NCI-H748 (cell line): ENCODE data around the gene KCNQ2.
A peak's percentile ranks its signal among the peaks of the same experiment; 100 is the strongest.
"Not testable (repeated sequence)": the region's sequence is repeated elsewhere in the genome, so short reads cannot be mapped to it uniquely, and the experiment has no call there.

ENCODE experiments used
- DNase-seq: peaks from one replicate; lab custom pipeline; 2025; ENCODE audit not compliant: unreplicated experiment; lab: John Stamatoyannopoulos, UW

KCNQ2 gene

DNA sequence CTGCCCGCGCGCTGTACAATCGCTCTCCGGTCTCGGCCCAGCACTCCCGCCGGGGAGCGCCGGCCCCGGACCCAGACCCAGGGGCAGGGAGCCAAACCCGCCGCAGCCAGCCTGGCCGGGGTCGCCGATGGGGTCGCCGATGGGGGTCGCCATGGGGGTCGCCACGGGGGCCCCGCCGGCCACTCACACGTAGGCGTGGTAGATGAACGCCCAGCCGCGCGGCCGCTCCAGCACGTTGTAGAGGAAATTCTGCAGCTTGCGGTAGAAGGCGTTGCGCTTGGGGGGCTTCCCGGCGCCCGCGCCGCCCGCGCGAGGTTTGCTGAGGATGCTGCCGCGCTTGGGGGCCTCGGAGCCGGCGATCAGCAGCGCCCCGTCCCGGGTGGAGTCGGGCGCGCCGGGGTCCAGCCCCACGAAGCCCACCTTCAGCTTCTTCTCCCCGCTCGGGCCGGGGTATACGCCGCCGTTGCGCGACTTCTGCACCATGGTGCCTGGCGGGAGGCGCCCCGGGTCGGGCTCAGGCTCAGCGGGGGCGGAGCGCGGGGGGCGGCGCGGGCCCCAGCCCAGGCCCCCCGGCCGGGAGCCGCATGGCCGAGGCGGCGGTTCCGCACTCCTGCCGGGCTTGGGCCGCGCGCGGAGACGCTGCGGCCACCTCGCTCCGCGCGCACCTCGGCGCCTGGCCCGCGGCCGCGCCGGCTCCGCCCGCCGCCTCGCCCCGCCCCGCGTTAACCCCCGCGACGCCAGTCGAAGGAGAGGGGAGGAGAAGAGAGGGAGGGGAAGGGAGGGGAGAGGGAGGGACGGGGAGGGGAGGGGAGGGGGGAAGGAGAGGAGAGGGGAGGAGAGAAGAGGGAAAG lies at the start of gene KCNQ2:
TSS of gene KCNQ2 (minus strand) at position 675 of the 851 bp plus-strand sequence. CDS start at position 483, 192 bp downstream.
- DNase-seq: peak; percentile 48

DNA sequence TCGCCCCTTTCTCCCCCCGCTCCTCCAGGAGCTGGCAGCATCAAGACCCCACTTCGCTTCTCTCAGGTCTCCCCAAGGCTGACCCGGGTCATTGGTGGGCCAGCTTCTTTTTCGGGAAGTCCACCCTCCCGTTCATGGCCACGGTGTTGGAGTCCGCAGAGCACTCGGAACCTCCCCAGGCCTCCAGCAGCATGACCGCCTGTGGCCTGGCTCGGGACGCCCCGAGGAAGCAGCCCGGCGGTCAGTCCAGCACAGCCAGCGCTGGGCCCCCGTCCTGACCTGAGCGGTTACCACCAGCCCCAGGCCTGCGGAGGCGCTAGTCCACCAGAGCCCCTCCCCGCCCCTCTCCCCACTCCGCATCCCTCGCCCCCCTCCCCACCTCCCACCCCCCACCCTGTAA lies 49.1 kb upstream of the KCNQ2 start:
- no peak for DNase-seq

DNA sequence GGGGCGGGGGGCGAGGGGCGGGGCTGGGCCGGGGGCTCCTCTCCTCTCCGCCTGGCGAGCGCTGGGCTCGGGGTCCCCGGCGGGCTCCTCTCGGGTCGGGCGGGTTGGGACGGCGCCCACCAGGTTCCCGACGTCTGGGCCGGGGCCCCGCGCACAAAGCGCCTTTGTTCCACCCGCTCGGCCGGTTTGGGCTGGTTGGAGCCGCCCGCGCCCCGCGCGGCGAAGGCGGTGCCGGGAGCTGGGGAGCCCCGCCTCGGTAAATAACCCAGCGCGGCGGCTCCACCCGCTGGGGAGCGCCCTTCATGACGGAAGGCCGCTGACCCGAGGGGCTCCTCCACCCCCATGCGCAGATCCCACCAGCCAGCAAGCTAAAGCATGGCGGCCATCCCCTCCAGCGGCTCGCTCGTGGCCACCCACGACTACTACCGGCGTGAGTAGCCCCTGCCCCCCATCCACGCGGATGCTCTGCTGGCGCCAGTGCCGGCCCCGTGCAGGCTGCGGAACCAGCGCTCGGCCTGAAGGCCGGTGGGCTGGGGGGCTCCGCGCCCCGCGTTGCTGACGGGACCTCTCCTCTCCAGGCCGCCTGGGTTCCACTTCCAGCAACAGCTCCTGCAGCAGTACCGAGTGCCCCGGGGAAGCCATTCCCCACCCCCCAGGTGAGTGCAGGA lies 48.6 kb upstream of the KCNQ2 start:
- DNase-seq: peak; percentile 82

DNA sequence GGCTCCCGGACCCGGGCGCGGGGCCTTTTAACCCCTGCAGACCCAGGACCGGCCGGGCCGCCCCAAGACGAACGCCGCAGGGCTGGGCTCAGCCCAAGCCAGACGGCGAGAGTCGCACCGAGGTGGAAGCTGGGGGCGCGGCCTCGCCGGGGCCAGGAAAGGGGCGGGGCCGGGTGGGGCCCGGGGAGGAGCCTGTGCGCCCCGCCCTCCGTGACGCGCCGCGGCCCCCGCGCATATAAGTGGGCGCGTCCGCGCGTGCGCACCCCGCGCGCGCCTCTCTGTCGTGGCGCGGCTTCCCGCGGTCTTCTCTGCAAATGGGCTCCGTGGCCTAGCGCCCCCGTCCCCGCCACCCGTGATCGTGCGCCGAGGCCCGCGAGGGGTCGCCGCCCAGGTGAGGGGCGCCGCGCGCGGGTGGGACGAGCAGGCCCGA lies 48.1 kb upstream of the KCNQ2 start, which contains the start of gene PPDPF:
TSS of gene PPDPF (plus strand) at position 262 of the 430 bp plus-strand sequence. CDS start 544 bp downstream, outside the sequence.
- DNase-seq: peak; percentile 74

DNA sequence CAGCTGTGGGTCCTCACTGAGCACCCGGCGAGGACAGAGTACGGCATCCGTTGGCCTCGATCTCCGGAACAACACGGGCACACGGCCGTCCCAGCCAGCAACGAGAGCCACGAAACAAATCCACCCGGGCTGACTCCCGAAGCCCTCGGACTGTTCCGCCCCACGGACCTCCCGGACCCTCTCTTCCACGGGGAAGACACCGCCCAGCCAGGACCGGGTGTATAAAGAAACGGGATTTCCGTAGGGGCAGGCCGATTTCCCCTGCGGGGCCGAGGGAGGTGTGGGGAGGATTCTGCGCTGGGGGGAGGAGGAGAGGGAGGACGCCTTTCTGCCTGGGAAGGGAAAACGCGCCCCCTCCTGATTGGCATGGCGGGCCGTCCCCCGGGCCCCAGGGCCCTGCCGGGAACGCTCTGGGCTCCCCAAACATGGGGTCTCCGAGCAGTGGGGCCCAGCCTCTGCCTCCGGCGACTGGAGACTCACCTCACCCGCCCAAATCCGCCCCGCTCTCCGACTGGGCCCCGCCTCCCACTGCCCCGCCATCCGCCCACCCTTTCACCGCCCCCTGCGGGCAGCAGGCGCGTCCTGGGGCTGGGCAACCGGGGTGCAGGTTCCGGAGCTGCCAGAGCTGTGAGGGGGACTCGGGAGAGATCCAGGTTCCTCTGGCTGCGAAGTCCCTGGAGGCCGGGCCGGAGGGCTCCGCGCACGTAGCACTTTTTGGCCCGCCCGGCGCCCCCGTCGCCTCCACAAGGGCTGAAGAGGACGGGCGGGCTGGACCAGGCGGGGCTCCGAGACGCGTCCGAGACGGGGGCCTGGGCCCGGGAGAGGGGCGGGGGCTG lies 47.4 kb upstream of the KCNQ2 start:
- peak; percentile 57 for DNase-seq

DNA sequence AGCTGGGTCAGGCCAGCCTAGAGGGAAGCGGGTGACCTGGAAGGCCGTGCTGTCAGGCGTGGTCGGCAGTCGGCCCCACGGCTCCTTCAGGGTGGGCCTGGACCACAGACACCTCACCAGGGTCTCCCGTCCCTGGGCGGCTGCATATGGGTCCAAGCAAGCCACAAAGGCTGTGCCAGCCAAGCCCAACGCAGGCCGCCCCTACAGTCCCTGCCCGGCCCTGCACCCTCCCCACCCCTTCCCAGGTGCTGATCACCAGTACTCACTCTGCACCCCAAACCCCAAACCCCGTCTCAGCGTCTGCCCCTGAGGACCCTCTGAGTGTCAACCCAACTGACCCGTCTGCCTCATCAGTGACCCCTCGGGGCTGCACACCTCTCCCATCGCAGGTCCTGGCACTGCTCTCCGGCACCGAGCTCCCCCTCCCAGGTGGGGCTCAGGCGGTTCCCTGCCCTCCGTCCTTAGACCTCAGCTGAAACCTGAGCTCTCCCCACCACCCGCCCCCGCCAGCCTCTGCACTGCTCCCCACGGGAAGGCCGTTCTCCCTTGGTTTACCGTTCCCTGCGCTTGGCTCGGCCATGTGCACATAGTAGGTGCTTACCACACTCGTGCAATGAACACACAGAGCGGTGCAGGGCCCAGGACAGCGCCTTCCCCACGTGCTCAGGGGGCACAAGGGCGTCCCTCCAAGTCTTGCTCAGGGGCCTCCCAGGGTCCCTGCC lies 46.7 kb upstream of the KCNQ2 start:
- DNase-seq: no peak

DNA sequence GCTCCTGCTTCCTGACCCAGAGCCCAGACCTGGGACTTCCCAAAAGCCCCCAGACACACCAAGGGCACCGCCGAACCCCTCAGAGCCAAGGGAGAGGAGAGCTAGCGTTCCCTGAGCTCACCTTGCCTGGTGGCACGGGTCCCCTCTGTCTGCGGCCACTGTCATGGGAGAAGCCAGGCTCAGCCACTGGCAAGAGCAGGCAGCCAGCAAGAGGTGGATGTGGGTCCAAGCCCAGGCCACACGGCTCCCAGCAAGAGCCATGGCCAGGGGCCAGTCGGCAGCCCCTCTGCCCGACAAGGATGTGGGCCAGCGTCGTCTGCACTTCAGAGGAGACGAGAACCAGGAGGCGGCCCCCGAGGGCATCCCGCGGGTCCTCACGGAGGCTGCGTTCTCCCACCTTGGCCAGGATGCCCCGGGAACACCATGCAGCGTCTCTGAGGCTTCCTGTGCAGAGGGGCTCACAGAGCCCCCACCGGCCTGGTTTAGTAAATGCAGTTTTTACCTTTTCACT lies 46.0 kb upstream of the KCNQ2 start:
- DNase-seq: no peak

DNA sequence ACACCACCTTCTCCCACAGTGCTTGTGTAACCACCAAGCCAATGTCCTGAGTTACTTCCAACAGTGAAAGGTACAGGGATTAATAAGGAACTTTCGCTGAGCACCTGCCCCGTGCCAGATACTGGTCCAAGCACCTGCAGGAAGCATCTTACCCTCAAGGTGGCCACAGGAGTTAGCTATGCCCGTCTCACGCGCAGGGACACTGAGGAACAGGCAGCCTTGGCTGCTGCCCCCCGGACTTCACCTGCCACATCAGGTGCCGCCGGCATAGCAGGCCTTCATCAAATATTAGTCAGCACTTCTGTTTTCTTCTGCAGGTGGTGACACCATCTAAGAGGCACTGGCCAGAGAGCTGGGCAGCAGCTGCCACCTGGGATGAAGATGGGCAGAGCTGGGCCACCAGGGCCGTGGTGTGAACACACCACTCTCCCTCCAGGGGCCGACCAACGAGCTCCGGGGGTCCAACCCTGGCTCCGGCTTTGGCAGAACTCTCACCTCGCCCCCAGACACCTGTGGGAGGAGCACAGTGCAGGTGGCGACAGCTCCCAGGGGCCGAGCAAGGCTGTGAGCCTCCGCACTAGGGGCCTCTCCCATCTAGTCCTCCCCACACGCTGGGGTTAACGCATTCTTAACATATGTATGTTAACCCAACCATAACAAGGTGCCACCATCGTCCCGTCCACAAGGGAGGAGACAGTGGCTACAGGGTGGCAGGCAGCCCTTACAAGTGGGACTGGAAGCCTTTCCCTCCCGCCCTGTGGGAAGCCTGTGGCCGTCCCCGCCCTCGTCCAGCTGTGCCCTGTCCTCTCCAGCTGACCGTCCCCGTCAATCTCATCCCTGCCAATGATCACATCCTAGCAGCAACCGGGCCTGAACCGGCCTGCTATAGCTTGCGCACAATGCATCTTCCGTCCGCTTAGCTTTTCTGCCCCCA lies 45.2 kb upstream of the KCNQ2 start:
- DNase-seq: no peak

DNA sequence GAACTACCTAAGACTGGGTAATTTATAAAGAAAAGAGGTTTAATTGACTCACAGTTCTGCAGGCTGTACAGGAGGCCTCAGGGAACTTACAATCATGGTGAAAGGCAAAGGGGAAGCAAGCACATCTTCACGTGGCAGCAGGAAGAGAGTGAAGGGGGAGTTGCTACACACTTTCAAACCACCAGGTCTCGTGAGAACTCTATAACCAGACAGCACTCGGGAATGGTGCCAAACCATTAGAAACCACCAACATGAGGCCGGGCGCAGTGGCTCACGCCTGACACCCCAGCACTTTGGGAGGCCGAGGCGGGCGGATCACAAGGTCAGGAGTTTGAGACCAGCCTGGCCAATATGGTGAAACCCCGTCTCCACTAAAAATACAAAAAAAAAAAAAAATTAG lies 42.1 kb upstream of the KCNQ2 start:
- DNase-seq: not testable (repeated sequence)

DNA sequence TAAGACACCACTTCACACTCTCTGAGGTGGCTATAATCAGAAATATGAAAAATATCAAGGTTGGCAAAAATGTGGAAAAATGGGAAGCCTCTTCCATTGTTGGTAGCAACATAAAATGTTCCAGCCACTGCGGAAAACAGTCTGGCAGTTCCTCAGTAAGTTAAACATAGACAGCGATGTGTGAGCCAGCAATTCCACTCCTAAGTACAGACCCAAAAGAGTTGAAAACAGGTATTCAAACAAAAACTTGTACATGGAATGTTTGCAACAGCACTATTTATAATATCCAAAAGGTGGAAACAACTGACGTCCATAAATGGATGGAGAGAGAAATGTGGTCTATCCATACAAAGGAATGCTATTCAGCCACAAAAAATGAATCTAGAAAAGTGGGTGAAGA lies 40.8 kb upstream of the KCNQ2 start:
- no peak for DNase-seq

DNA sequence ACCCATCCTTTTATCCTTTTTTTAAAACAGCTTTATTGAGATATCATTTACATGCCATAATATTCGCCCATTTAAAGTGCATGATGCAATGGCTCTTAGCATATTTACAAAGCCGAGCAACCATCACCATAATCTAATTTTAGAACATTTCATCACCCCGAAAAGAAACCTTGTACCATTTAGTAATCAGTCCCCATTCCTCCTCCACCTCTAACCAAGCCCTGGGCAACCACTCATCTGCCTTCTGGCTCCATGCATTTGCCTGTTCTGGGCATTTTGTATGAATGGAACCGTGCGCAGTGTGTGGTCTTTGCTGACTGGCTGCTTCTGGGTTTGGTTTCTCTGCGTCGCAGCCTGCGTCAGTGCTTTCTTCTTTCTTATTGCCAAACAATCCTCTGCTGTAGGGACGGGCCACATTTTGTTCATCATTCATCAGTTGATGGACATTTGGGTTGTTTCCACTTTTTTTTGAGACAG lies 36.7 kb upstream of the KCNQ2 start:
- no peak for DNase-seq

DNA sequence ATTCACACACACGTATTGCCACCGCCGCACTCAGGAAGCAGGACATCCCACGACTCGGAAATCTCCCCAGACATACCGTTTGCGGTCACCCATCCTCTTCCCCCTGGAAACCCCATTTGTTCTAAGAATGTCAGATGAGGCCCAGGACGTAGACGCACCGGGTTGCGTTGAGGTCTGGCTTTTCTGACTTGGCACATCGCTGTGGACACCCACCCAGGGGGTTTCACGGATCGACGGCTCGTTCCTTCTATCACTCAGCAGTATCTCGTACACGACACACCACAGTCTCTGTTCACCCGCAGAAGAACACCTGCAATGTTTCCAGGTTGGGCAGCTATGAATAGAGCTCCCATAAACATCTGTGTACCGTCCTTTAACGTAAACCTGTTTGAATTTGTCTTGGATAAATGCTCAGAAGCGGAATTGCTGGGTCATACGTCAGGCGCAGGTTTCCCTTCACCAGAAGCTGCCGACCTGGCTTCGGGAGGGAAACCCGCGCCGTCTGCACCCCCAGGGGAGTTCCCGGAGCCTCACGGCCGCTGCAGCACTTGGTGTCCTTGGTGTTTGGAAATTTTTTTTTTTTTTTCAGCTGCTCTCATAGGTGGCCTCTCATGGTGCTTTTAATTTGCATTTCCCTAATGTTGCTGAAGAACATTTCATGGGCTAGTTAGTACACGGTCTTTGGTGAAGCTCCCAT lies 35.8 kb upstream of the KCNQ2 start:
- DNase-seq: no peak

DNA sequence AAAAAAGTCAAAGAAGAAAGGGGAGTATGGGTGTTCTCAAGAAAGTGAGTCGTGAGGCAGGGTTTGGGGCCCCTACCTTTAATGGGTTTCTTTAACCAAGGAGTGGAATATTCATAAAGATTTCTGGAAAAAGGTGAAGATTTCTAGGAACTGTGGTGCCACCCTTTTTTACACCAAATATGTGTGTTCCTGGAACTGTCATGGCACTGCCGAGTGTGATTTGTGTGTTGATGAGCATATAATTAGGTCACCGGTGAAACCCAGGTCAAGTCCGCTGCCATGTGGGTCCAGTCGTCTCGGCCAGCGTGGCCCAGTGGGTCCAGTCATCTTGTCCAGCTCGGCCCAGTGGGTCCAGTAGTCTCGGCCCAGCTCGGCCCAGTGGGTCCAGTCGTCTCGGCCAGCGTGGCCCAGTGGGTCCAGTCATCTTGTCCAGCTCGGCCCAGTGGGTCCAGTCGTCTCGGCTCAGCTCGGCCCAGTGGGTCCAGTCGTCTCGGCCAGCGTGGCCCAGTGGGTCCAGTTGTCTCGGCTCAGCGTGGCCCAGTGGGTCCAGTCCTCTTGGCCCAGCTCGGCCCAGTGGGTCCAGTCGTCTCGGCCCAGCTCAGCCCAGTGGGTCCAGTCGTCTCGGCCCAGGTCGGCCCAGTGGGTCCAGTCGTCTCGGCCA lies 34.8 kb upstream of the KCNQ2 start:
- no peak for DNase-seq

DNA sequence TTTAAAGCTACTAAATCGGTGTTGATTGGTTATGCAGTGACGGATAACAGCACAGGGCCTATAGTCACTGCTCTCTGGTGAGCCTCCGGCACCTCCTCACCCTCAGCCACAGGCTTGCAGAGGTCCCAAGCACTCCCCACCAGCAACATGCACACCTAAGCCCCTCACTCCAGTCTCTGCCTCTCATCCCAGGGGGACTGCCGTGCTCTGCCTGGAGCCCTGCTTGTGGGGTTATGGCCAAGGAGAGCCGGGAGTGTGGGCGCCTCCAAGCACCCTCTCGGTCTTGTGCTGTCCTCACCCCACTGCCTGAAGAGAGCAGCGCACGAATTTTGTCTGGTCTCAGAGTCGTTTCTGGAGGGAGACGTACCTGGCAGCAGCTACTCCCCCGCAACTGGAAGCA lies 33.3 kb upstream of the KCNQ2 start:
- DNase-seq: no peak

DNA sequence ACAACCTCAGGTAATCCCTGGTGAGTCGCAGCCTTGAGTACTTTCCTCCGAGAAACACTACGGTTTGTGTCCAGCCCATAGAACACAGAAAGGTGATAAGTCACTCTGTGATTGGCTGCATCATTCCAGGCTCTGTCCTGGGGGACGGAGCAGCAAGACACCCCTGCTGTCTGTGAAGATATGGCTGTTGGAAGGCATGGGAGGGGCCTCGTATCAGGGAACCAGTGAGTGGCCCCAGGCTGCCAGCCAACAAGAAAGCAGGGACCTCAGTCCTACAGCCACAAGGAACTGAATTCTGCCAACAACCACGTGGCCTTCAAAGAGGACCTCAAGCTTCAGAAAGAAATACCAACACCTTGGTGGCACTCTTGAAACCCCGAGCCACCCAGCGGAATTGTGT lies 32.8 kb upstream of the KCNQ2 start:
- no peak for DNase-seq

DNA sequence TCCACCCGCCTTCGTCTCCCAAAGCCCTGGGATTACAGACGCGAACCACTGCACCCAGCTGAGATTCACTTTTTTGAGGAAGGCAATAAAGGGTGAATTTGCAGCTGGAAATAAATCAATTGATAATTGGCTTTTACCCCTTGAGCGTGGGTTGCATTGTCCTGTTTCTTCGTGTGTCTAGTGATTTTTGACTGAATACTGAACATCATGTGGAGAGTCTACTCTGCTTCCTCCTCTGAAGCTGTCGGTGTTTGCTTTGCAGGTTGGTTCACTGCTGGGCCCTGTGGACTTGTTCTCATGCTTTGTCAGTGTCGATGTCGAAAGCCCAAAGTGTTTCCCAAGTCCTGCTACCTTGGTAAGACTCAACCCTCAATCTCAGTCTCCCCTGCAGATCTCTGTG lies 32.2 kb upstream of the KCNQ2 start:
- no peak for DNase-seq

DNA sequence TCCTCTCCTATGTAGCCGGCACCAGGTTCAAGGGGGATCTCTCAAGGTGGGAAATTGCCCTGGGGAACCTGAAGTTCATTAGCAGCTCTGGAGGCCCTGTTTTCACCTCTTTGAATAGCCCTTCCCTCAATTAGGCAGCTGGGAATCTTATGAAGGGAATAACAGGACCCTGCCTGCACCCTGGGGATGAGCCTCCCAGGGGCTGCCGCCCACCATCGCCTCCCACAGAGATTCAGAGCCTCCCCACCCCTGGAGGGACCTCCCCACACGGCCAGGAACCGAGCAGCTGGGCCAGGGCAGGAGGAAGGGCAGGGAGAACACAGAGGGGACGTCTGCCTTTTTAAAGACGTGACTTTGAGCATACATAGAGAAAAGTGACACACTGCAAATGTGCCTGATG lies 31.1 kb upstream of the KCNQ2 start:
- no peak for DNase-seq

DNA sequence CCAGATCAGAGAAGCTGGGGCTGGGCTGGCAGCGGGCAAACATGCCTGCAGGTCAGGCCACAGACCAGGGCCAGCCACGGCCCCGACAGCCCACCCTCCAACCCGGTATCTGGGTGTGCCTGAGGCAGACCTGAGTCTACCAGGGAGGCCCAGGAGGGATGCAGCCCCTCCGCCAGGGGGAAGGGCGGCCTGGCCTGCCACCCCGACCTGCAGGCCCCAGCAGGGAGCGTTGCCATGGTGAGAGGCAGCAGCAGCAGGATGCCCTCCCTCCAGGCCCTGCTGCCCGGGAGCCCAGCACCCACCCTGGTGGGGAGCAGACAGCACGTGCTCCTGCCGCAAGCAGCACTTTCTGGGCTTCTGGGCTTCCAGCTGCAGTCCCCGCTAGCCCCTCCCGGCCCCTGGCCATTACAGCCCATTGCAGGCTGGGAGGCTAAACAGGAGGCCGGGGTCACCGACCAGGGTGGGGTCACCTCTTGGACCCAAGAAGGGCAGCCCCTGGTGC lies 30.3 kb upstream of the KCNQ2 start:
- peak; percentile 34 for DNase-seq
